ENCODE measurements around the gene SHB.

SHB gene

DNA sequence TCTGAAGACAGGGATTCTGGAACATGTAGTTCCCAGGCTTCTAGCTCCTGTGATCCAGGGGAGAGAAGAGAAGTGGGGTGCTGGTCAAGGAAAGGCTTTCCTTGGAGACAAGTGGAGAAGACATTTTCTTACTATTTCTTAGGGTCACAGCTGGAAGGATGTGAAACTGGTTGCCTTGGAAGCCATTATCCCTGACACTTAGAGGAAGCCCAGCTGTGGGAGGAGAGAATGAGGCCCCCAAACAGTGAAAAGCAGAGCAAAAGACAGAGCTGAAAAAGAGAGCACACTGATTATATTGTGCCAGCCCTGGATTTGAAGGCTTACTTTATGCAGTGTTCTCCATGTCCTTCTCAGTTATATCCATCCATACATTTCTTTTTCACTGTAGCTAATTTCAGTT is 17.5 kb upstream of the SHB start:
- no peak for DNase-seq

DNA sequence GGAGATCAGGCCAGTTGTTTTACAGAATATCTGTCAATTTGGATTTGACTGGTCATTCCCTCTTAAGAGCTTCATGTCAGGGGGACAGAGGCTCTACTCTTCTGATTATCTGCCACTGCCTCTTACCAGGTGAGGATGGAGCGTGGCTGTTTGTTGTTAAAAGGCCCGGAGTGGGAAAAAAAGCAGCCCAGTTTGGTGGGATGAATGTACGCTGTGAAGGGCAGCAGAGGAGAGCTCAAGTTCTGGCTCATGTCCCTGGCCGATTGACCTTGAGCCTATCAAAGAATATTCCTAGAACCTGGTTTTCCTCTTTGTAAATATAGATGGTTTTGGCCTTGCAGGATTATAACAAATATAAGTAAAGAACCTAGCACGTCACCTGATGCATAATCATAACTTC is 16.3 kb upstream of the SHB start:
- no peak for DNase-seq

DNA sequence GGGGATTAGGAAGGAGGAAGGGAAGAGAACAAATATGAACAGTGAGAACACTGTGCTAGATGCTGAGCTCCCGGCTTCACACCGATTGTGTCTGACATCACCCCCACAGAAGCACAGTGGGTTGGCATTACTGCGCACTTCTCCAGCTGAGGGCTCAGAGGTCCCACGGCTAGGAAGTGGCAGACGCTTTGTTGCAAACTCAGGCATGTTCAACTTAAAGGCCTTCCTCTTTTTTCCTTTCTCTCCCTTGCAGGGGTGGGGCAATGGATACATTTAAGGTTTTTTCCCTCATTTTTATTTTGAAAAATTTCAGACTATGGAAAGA is 15.5 kb upstream of the SHB start:
- DNase-seq = no peak

DNA sequence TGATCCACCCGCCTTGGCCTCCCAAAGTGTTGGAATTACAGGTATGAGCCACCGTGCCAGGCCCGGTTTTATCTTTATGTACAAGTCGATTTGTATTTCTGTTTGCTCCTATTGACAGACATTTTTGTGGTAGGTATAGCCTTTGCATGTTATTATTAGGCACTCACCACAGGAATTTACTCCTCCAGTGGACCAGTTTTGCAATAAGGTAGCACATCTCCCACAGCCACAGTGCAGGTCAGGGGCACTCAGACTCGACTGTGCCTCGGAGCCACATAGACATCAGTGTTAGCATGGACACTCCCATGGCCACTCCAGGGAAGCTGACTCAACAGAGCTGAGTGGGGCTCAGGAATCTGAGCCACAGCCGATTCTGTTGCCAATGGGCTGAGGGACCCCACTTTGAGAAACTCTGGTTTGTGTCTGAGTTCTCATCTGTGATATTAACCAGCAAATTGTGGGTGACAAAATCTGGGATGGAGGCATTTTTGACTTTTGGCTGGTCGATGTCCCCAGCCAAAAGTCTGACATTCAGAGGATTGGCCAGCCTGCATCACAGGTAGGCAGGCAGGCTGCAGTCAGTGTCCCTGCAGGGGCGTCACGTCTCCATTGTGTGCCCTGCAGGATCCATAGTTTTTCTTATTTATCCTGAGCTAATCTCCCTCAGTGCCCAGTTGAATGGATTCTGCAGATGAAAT is 15.0 kb upstream of the SHB start:
- DNase-seq = no peak

DNA sequence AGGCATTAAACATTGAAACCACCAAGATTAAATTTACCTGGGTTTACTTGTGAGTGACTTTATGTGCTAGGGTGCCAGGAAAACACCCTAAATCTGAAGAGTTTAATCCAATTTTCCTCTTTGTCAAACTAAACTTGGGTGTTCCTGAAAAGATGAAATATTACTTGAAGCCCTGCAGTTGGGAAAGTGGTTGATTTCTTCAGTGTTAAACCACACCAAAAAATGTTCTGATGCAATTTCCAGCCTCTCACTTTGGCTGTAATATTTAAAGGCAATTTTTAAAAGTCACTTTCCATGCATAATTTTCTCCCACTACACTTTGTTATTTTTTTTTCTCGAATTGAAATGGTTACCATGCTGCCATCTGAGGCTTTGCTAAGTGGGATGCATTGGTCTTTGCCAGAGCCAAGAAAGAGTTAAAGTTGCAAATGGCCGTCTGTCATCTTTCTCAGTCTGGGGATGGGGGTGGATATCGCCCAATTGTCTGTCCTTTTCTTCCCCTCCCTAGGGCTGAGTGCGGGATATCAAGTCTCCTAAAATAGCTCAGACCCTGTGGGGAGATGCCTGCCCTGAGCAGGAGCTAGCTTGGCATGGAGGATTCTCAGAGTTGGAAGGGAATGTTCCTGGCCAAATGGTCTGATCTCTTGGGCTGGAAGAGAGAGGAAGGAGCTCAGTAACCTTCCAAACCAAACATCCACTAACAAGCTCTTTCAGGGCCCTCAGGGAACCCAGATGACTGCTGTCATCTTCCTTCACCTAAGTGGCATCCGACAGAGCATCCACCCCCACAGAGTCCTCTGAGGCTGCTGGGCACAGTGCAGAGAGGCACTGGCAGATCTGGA is 13.6 kb upstream of the SHB start:
- DNase-seq = no peak

DNA sequence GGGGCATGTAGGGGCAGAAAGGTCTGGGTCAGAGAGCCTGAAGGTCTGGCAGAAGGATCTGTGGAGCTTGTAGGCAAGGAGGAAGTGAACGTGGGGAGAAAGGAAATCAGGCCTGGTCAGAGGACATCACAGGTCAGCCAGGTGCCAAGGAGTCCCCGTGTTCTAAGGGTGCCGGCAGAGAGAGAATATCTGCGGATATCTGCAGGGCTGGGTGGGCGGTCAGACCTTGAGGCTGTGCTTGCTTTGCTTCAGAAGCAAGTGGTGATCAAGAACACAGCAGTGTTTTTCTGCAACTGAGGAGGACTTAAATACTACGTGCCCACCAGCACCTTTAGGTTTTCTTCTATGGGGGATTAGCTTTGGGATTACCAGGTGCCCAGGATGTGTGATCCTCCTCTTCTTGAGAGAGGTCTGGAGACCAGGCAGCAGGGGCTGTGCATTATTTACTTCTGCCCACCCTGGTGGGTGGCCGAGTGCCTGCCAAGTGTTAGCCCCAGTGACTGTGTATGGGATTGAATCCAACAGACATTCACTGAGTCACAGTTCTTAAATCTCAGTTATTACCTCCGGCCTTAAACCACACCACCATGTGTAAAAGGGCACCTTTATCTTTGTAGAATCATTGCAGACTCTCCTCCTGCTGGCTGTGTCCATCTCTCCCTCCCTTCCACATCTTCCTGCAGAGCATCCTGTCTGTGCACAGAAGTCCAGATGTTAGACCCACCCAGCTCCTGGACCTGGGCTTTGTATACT is 12.5 kb upstream of the SHB start:
- DNase-seq = no peak

DNA sequence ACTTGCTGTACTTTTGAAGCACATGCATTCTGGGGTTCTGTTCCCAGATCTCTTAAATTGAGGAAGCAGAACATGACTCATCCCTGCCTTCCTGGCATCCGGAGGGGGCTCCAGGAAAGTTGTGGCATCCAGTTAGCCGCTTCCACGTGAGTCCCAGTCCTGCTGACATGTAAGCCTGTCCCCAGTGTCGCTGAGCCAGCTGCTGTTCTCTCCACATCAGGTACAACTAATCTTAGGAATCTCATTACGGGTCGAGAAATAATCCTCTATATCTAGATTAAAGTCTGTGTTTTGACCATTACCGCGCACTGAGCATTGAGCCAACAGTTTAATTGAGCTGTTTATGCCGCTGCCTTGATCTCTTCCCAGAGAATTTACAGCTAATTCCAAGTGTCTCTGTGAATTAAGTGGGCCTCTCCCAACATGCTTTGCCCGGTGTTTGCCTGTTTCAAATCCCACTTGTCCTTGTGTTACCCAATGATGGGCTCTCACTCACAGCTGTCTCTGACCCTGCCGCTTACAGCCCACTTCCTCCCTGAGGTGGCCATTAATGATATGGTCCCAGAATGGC is 10.5 kb upstream of the SHB start:
- DNase-seq = no peak

DNA sequence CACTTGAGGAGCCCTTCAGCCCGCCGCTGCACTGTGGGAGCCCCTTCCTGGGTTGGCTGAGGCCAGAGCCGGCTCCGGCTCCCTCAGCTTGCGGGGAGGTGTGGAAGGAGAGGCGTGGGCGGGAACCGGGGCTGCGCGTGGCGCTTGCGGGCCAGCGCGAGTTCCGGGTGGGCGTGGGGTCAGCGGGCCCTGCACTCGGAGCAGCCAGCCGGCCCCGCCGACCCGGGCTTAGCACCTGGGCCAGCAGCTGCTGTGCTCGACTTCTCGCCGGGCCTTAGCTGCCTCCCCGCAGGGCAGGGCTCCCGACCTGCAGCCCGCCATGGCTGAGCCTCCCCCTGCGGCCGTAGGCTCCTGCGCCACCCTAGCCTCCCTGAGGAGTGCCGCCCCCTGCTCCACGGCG is 6.2 kb upstream of the SHB start:
- no peak for DNase-seq

DNA sequence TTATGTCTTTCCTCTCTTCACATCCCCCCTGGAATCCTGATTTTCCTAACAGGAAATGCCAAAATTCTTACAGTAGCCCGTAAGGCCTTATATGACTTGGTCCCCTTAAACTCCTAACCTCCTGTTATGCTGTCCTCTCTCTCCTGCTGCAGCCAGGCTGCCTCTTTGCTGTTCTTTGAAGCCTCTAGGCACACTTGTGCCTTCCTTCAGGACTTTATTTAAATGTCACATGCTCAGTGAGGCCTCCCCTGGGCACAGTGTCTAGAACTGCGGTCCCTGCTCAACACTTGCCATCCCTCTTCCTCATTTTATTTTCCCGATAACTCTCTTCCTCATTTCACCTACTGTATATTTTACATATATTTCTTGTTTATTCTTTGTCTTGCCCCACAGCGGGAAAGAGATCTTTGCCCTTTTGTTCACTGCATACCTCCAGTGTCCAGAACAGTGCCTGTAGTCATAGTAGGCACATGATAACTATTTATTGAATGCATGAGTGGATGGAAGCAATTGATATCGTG is 5.5 kb upstream of the SHB start:
- no peak for DNase-seq

DNA sequence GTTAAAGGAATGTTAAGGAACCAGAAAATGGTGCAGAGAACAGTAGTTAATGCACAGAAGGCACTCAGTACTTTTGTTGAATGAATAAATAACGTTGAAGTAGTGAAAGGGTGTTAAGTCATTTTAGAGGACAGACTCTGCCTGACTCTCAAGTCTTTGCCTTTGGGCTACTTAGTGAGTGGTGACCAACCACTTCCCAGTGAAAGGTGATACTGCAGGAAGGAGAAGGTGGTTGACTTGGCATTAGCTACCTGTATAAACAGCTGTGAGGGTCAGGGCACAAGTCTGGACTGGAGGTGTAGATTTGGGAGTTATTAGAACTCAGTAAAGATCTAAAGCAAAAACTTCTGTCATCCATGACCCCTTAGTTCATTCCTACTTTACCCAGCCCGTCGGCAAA is 4.9 kb upstream of the SHB start:
- no peak for DNase-seq

DNA sequence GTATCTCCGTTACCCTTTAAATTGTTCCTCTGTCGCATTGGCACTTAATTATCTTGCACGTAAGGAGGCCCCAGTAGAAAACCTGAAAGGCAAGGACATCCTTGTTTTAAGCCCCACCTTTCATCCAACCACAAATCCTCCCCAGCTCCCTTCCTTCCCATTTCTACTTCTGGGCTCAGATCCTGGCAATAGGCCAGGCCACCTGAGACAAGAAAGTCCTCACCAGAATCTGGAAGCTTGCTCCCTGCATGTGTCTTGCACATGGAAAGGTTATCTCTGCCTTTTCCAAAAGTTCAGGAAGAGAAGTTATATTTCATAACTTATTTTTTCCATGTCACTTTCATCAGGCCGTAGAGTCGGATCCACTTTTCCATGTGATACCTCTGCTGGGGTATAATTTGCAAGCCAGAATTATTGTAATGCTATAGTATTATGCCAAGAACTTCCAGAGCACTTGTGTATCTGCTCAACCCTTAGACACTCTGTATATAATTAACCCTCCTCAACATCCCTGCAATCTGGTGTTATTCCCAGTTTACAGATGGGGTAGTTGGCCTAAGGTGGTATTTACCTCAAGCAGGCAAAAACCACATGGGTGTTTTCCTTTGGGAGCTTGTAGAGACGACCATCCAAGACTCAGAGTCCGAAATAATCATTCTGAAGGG is 2.6 kb upstream of the SHB start:
- DNase-seq = no peak

DNA sequence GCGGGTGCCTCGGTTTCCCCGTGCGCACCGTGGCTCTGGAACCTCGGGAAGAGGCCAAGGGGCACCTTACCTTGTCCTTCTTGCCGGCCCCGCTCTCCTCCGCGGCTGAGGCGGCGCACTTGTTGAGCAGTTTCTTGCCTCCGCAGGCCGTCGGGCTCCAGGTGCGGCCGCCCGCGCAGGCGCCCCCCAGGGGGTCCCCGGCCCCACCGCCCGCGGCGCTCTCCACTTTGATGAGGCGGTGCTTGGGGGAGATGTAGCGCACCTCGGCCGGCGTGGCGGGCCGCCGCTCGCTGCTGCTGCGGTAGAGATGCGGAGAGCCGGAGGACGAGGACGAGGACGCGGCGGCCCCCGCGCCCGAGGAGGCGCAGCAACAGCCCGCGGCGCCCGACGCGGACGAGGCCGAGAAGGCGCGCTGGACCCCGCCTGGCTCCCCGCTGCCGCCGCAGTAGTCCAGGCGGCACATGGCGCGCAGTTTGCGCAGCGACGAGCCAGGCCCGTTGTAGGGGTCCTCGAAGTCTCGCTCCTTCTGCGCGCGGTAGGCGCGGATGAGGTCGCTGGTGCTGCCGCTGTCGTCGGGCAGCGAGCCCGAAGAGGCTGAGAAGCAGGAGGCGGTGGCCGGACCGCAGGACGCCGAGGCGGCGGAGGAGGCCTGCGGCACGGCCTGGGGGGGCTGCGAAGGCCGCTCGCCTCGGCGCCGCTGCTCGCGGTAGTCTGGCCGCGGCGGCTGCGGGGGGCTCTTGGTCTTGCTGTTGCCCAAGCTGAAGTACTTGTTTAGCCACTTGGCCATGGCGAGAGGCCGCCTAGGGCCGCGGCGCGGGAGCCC is 957 bp downstream of the SHB start:
- DNase-seq = peak in 1 of 5 experiments; percentile 12

DNA sequence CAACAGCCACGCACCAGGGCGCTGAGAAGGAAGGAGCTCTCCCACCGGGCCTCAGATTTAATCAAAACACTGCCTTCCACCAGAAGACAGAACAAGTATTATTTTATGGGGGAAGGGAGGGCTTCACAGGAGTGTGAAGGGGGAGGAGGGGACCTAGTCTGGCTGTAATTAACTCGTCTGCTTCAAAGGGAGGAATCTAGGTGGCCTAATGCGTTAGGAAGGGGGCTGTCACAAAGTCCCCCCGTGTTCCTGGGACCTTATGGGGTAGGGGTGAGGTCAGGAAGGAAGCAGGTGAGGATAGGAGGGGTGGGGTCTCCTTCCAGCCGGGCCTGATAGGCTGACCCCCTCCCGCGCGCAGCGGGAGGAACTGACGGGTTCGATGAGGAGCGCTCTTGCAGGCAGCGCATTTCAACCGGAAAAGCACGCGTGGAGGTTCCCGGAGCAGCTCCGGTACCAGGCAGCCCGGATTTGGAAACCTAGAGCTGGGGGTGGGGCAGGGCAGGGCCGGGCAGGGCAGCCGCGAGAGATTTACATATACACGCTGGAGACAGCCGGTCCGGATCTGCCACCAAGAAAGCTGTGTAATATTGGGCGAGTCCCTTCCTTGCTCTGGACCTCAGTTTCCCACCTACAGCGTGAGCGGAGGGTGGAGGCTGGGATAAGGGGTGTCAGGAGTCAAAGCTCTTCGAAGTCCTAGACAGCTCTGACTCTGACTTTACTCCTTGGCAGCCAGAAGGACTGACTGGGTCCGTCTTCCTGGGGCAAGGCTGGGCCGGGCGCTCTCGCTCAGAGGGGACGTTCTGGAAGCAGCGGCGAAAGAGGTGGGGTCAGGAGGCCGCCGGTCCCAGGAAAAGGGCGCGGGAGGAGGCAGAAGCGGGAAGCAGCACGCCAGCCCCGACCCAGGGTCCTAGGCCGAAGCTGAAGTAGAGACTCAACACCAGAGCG is 1.8 kb downstream of the SHB start:
- peak in 1 of 5 experiments; percentile 6 for DNase-seq

DNA sequence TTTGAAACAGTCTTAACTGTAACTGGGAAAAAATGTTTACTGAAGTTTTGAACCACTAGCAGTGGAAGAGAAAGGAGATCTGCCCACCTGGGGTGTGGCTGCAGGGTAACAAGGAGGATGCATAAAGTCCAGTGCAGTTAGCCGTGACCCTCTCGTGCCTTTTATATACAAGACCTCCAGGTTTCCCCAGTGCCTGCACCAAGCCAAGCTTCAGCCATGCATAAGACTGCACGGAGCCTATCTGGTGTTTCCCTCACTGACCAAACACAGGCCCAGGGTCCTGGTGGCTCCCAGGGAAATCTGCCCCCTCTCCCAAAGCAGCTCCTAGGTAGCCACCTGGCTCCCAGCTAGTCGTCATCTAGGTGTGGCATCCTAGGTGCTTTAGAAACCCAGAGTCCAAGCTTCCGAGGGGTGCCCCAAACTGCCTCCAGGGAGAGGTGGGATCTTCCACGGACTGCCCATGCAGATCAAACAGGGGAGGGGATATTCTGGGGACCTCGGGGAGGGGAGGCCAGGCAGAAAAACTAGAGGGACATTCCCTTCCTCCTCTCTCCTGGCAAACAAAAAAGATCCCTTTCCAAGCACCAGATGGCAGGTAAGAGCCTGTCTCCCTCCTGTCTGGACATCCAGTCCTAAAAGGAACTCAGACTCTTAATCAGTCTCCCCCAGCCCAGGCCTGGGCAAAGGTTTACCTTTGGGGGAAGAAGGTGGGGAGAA is 2.7 kb downstream of the SHB start:
- no peak for DNase-seq

DNA sequence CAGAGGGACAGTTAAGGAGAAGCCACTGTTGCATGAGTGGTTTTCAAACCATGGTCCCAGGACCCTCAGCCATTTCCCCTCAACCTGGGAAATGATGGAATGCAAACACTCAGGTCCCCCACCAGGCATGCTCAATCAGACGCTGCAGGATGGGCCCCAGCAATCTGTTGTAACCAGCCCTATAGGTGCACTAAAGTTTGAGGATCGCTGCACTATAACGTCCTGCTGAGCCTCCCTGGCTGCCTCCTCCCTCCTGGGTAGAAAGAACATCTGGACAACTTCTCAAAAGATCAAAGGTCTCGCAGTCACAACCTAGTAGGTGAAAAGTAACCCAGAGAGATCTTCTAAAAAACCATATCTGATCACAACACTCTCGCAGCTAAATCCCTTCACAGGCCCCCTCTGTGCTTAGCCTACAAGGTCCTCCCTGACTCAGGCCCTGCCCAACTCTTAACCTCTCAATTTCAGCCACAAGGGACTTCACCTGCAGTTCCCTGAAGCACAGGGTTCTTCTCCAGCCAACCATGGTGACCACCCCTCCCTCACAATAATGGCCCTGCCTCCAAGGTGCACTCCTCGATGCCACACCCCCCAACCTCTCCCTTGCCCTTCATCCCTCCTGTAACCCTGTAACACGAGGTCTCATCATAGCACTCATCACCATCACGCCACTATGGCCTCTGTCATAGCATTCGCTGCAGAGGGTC is 3.5 kb downstream of the SHB start:
- DNase-seq = no peak

DNA sequence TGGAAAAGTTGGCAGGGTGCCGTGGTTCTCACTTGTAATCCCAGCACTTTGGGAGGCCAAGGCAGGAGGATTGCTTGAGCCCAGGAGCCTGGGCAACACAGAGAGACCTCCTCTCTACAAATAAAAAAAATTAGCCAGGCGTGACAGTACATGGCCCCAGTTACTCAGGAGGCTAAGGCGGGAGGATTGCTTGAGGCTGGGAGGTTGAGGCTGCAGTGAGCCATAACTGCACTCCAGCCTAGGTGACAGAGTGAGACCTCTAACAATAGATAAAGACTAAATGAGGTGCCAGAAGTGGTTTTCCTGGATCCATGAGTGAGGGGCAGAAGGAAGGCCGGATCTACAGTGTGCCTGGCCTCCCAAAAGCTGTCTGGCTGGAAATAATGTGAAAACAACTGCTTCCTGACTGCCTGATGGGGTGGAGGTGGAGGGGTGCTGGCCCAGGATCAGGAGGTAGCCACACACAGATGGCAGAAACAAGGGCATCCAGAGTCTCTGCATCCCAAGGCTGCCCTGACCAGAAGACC is 4.1 kb downstream of the SHB start:
- DNase-seq = no peak

DNA sequence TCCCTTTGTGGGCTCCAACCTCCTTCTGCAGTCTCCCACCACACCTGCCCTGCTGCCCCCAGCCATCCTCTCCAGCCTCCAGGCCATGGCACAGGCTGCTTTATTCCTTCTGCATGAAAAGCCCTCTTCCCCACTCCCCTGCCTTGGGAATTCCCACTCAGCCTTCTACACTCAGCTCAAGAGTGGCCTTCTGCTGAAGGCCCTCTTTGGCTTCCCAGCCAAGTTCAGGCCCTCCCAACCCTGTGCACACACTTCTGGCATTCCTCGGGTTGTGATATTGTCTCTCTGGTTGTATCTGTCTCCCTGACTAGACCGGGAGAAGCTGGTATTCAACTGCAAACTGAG is 5.7 kb downstream of the SHB start:
- DNase-seq = no peak

DNA sequence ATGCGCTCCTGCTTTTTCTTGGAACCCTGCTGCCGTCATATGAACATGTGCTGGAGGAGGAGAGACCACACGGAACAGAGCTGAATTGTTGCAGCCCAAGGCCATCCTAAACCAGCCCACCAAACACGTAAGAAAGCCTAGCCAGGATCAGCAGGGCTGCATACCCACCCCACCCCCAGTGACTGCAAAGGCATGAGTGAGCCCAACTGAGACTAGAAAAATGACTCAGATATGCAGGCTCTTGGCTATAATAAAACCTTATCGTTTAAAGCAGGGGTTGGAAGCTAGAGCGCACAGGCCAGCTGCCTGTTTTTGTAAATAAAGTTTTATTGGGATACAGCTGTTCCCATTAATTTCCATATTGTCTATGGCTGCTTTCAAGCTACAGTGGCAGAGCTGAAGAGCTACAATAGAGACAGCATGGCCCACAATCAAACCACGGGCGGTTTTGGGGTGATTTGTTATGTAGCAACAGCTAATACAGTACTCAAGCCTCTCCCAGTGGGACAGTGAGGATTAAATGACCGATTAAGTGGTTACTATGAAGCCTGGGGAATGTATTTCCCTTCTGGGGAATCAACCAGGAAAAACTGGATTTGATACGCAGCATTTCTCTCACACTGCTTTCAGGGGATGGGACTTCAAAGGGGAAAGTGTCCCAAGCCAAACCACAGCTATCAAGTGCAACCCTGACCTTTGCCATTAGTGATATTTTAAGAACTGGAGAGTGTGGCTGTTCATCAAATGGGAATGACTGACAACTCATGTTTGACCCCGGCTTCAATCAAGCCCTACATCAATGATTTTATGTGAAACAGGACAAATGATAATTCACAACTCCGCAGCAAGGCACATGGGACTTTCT is 6.3 kb downstream of the SHB start:
- no peak for DNase-seq
